Left ventricle myocardium inferior (tissue), 1 donor: ENCODE measurements around the gene SLF1. TPM values are rescaled to one million over a fixed set of nuclear protein-coding genes. Genes with fewer than 3 reads are reported as not detected.

Experiments
- DNase-seq: peaks from one replicate; pipeline ENCODE4 v3.0.0-alpha.2; 2020
- H3K27ac ChIP-seq: fragments of 200-600 bp; replicated peaks from 2 replicates; pipeline ENCODE4 v1.8.0; 2021
- H3K27me3 ChIP-seq: fragments of 200-600 bp; 2 replicates; pipeline ENCODE4 v1.8.0; 2021; ENCODE audit warnings: low read depth
- H3K36me3 ChIP-seq: fragments of 200-600 bp; 2 replicates; pipeline ENCODE4 v1.8.0; 2021
- H3K4me1 ChIP-seq: fragments of 200-600 bp; 2 replicates; pipeline ENCODE4 v1.8.0; 2021
- H3K4me3 ChIP-seq: fragments of 200-600 bp; 2 replicates; pipeline ENCODE4 v1.8.0; 2021; ENCODE audit warnings: mild to moderate bottlenecking, moderate library complexity
- H3K9me3 ChIP-seq: fragments of 200-600 bp; replicated peaks from 2 replicates; pipeline ENCODE4 v1.8.0; 2021
- intact Hi-C: fragments of 100-400 bp; cut with micrococcal nuclease; formaldehyde crosslinking; loops from one replicate; pipeline ENCODE4 v1.11.0; 2022
- total RNA-seq: library from RNA; stranded (reverse); fragmentation: NEBNext Ultra II Directional; extraction: Animal tissue kit (Norgen Biotek cat#: 25700); gene quantifications from one replicate; pipeline ENCODE4 v1.2.1, GENCODE V29; 2021
- TF ChIP-seq, protein P1 (sequence below): fragments of 200-600 bp; IDR thresholded peaks from 2 replicates; pipeline ENCODE4 v1.8.0; 2021; ENCODE audit warnings: antibody characterized with exemption, mild to moderate bottlenecking, borderline replicate concordance
- donor health status: DM: no; HTN: yes; CAD: no; lungs with severe emphysema.

The SLF1 gene
- total RNA-seq, 1 donor from 2014 or later, result 7.1 TPM

DNA sequence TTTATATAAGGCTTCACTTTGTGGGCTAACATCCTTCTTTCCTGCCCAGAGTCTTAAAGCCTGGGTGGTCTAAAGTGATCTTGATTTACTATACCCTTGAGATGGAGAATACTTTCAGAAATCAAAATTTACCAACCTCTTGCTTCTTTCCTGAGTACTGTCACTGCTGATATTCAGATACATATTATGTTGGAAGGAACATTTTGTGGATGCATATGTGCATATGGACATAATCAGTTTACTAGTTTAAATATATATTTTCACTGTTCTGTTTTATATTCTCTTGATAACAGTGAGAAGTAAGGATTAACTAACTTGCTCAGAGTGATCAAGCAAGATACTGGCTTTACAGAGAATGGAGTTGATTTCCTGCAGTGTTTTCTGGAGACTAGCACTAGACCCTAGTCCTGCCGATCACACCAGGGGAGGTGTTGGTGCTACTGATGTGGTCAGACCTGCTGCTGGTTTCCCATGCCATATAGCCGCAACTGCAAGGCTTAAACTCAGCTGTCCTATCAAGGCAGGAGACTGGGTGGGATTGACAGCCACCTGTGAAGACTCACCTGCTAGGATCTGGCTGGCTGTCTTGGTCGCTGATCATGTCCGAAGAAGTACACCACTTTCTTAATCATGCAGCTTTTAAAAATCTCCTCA, 57.6 kb downstream of the SLF1 start:
- intact Hi-C loops, result loop anchor here (10.0 kb wide), 1 partner anchor 151 kb away; no protein-coding TSS in a partner anchor
- H3K27me3 ChIP-seq, result no peaks in the 10 kb centered on the region
- no peak for DNase-seq

DNA sequence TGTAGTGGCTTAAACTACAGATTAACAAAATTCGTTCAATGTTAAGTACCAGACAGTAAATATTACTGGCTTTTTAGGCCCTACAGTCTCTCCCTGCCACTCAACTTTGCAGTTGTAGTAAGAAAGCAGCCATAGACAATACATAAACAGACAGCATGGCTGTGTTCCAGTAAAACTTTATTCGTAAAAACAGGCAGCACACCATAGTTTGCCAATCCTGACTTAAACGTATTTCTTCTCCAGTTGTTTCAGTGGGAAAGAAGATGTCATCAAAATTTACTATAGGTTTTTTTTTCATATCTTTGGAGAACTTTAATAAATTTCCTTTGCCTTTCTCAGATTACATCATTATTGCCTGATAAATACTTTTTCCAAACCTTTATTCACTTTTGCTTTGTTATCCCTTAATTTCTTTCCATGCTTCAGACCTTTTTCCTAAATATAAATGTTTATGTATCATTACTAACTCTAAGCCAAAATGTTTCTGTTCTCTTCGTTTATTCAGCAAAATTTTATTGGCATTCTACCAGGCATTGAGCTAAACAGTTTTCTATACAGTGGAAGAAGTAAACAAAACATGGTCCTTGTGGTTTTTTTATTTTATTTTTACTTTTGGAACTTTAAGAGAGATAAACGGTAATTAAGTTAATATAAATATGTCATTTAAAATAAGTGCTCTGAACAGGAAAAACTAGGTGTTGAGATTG, 64.5 kb downstream of the SLF1 start:
- intact Hi-C loops, result no loop called here

More for the DNA sequence above, 57.6 kb downstream of the SLF1 start:
- Histone ChIP-seq H3K27ac (no peak overlapping the region), H3K4me1 (peaks cover 23% of the 10 kb centered on the region), H3K36me3 (peaks cover 17% of the 10 kb centered on the region), H3K9me3 (no peaks in the 10 kb centered on the region), H3K4me3 (no peak overlapping the region)
- TF ChIP-seq, protein P1, sequence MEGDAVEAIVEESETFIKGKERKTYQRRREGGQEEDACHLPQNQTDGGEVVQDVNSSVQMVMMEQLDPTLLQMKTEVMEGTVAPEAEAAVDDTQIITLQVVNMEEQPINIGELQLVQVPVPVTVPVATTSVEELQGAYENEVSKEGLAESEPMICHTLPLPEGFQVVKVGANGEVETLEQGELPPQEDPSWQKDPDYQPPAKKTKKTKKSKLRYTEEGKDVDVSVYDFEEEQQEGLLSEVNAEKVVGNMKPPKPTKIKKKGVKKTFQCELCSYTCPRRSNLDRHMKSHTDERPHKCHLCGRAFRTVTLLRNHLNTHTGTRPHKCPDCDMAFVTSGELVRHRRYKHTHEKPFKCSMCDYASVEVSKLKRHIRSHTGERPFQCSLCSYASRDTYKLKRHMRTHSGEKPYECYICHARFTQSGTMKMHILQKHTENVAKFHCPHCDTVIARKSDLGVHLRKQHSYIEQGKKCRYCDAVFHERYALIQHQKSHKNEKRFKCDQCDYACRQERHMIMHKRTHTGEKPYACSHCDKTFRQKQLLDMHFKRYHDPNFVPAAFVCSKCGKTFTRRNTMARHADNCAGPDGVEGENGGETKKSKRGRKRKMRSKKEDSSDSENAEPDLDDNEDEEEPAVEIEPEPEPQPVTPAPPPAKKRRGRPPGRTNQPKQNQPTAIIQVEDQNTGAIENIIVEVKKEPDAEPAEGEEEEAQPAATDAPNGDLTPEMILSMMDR, result no peak

DNA sequence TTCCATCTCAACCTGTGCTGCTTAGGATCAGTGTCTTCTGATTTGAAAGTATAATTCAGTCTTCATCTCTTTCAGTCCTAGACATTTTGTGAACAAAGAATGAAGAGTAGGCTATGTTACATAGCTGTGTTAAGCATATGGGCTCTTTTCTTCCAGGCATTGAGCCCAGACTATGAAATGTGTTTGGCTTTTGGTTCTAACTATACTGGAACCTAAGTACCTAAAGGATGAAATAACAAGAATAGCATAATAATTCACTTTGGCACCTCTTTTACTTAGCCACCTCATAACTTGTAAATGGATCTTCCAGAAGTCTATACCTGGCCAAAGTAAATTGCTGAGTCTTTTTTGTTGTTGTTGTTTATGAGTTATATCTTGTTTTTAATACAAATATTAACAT, 71.4 kb downstream of the SLF1 start:
- intact Hi-C loops, result no loop called here
- H3K27ac ChIP-seq, result no peak overlapping the region
- DNase-seq, result no peak
- H3K36me3 ChIP-seq, result peaks cover 34% of the 10 kb centered on the region
- TF ChIP-seq, protein P1, result no peak
- no peaks in the 10 kb centered on the region for H3K27me3 ChIP-seq
- H3K9me3 ChIP-seq, result no peaks in the 10 kb centered on the region
- H3K4me3 ChIP-seq, result no peak overlapping the region
- peaks cover 14% of the 10 kb centered on the region for H3K4me1 ChIP-seq

More for the DNA sequence above, 64.5 kb downstream of the SLF1 start:
- no peak overlapping the region for H3K4me3 ChIP-seq
- H3K9me3 ChIP-seq, result no peaks in the 10 kb centered on the region
- H3K36me3 ChIP-seq, result peaks cover 23% of the 10 kb centered on the region
- no peak overlapping the region for H3K27ac ChIP-seq
- H3K27me3 ChIP-seq, result no peaks in the 10 kb centered on the region
- no peaks in the 10 kb centered on the region for H3K4me1 ChIP-seq
- TF ChIP-seq, protein P1, result no peak
- DNase-seq, result no peak

DNA sequence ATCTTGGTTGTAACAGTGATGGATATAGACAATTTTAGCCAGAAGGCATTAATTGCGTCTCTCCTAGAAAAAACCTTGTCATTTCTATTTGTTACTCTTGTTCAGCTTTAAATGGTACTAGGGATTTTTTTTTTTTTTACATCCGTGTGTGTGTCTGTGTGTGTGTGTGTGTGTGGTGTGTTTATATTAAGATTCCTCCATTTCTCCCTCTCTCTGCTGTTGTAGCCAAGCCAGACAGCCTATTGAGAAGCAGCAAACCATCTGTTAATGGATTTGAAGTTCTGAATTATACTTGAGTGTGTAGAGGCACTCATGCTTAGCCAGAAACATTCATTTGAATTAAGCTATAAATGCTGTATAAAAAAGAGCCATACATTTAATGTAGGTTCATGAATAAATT, 72.3 kb downstream of the SLF1 start:
- Histone ChIP-seq H3K4me3 (no peak overlapping the region), H3K27me3 (no peaks in the 10 kb centered on the region), H3K9me3 (no peaks in the 10 kb centered on the region), H3K27ac (no peak overlapping the region), H3K4me1 (peaks cover 14% of the 10 kb centered on the region), H3K36me3 (peaks cover 41% of the 10 kb centered on the region)
- DNase-seq, result no peak
- intact Hi-C loops, result no loop called here
- TF ChIP-seq, protein P1, result no peak

DNA sequence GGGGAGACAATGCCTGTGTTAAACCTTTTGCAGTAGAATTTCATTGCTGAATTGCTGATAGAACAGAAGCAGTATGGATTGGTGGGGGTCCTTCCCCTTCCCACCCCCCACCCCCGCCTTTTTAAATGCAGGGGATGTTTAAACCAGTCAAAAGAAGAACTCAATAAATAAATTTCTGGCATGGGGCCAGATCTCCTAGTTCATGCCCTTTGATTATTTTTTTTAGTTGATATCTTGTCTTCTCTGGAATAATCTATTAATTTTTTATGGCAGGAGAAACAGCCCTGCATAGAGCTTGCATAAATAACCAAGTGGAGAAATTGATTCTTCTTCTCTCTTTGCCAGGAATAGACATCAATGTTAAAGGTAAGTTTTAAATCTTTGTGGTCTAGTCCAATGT, 72.8 kb downstream of the SLF1 start:
- H3K27me3 ChIP-seq, result no peaks in the 10 kb centered on the region
- H3K27ac ChIP-seq, result no peak overlapping the region
- no peak for DNase-seq
- TF ChIP-seq, protein P1, result no peak
- intact Hi-C loops, result no loop called here
- H3K4me3 ChIP-seq, result no peak overlapping the region
- H3K9me3 ChIP-seq, result no peaks in the 10 kb centered on the region
- H3K4me1 ChIP-seq, result peaks cover 14% of the 10 kb centered on the region
- peaks cover 40% of the 10 kb centered on the region for H3K36me3 ChIP-seq
